Smooth muscle cell (in vitro differentiated cells): ENCODE measurements around the gene HHAT. TPM values are rescaled to one million over a fixed set of nuclear protein-coding genes. Genes with fewer than 3 reads are reported as not detected.

Experiments used
- DNase-seq: peaks from one replicate; lab custom pipeline; 2025; ENCODE audit not compliant: unreplicated experiment; lab: John Stamatoyannopoulos, UW
- H2AFZ ChIP-seq: fragments of 200-600 bp; sonication (generic); 2 replicates; pipeline ENCODE4 v1.6.0; 2016; ENCODE audit warnings: antibody characterized with exemption, low read depth, mild to moderate bottlenecking
- H3F3A ChIP-seq: fragments of 200-600 bp; sonication (generic); 2 replicates; pipeline ENCODE4 v1.6.0; 2017; ENCODE audit warnings: antibody characterized with exemption, low read depth
- H3K27ac ChIP-seq: fragments of 200-600 bp; sonication (generic); 2 replicates; pipeline ENCODE4 v1.5.1; 2016; ENCODE audit warnings: low read depth, mild to moderate bottlenecking
- H3K27me3 ChIP-seq: fragments of 200-600 bp; sonication (generic); 2 replicates; pipeline ENCODE4 v1.6.1; 2016; ENCODE audit warnings: low read depth, mild to moderate bottlenecking
- H3K36me3 ChIP-seq: fragments of 200-600 bp; sonication (generic); 2 replicates; pipeline ENCODE4 v1.5.1; 2016; ENCODE audit warnings: low read depth
- H3K4me1 ChIP-seq: fragments of 200-600 bp; sonication (generic); 2 replicates; pipeline ENCODE4 v1.5.1; 2016; ENCODE audit warnings: low read depth
- H3K4me2 ChIP-seq: fragments of 200-600 bp; sonication (generic); 2 replicates; pipeline ENCODE4 v1.6.0; 2016; ENCODE audit warnings: mild to moderate bottlenecking
- H3K4me3 ChIP-seq: fragments of 200-600 bp; sonication (generic); 2 replicates; pipeline ENCODE4 v1.5.1; 2016; ENCODE audit warnings: mild to moderate bottlenecking
- H3K79me2 ChIP-seq: fragments of 200-600 bp; sonication (generic); 2 replicates; pipeline ENCODE4 v1.6.0; 2016; ENCODE audit warnings: low read depth, mild to moderate bottlenecking
- H3K9ac ChIP-seq: fragments of 200-600 bp; sonication (generic); 2 replicates; pipeline ENCODE4 v1.6.0; 2016; ENCODE audit warnings: low read depth
- H3K9me3 ChIP-seq: fragments of 200-600 bp; sonication (generic); replicated peaks from 2 replicates; pipeline ENCODE4 v1.5.1; 2016; ENCODE audit warnings: low read depth
- H4K20me1 ChIP-seq: fragments of 200-600 bp; sonication (generic); 2 replicates; pipeline ENCODE4 v1.6.0; 2016; ENCODE audit warnings: low read depth
- CTCF ChIP-seq: fragments of 200-600 bp; sonication (generic); IDR thresholded peaks from 2 replicates; pipeline ENCODE4 v1.5.1; 2017; ENCODE audit warnings: borderline replicate concordance, mild to moderate bottlenecking, antibody characterized with exemption; ENCODE audit not compliant: insufficient read depth, poor library complexity, severe bottlenecking
- WGBS: methylation state at CpG from one replicate; pipeline ENCODE4 v1.1.7; 2016; ENCODE audit warnings: low lambda C conversion rate; 5-methylcytosine and 5-hydroxymethylcytosine counted together
- polyA plus RNA-seq: library from polyadenylated mRNA; unstranded; fragments of >200 nt; fragmentation: Nextera tagmentation; extraction: Ambion mirVana; gene quantifications from 2 replicates; pipeline ENCODE4 v1.2.1, GENCODE V29; 2016
- total RNA-seq: library from RNA; depleted of rRNA; stranded (reverse); fragments of >200 nt; gene quantifications from 2 replicates; pipeline ENCODE4 v1.2.3, GENCODE V29; 2014

HHAT gene
- total and polyA plus RNA-seq, 2 experiments from 2014 or later = 4.6 to 9.8 TPM

DNA sequence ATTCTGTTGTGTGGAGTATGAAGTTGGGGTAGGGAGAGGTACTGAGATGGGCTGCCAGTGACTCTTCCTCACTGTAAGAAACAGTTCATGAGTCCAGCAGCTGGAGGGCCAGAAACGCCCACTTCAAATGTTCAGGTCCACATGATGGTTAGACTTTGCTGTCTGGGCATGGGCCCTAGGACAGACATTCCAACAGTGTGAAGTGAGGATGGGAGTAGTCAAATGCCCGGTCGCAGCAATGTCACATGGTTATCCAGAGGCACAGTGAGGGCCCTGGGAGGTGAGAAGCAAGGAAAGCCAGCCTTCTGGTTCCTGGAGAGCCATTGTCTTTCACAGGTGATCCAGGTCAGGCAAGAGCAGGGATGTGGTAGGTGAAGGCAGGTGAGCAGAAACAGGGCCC is 304.4 kb downstream of the HHAT start:
- TF ChIP-seq CTCF = no peak
- H2AFZ ChIP-seq = no peak overlapping the region
- no peak for DNase-seq
- no peaks in the 10 kb centered on the region for H4K20me1 ChIP-seq
- no peak overlapping the region for H3K27ac ChIP-seq
- H3K27me3 ChIP-seq = peaks cover 34% of the 10 kb centered on the region
- 95% methylated on average over 3 of the region's 3 CpGs for WGBS
- no peak overlapping the region for H3K4me3 ChIP-seq
- H3K9ac ChIP-seq = no peak overlapping the region
- H3K4me2 ChIP-seq = no peak overlapping the region
- H3K9me3 ChIP-seq = no peaks in the 10 kb centered on the region
- H3K36me3 ChIP-seq = no peaks in the 10 kb centered on the region
- no peaks in the 10 kb centered on the region for H3K79me2 ChIP-seq
- no peaks in the 10 kb centered on the region for H3F3A ChIP-seq
- H3K4me1 ChIP-seq = no peaks in the 10 kb centered on the region

- Histone ChIP-seq H3K9ac (no peak overlapping the region), H3F3A (no peaks in the 10 kb centered on the region), H3K4me1 (no peaks in the 10 kb centered on the region), H3K4me2 (no peak overlapping the region), H3K79me2 (no peaks in the 10 kb centered on the region), H3K27me3 (peaks cover 39% of the 10 kb centered on the region), H2AFZ (no peak overlapping the region), H3K36me3 (no peaks in the 10 kb centered on the region), H3K27ac (no peak overlapping the region), H3K9me3 (no peaks in the 10 kb centered on the region), H3K4me3 (no peak overlapping the region), H4K20me1 (no peaks in the 10 kb centered on the region)
- no peak for TF ChIP-seq CTCF
- no peak for DNase-seq
- 97% methylated on average over 6 of the region's 6 CpGs for WGBS
These were observed 304.9 kb downstream of the HHAT start for GRCh38 chr1:210633636-210634035.

DNA sequence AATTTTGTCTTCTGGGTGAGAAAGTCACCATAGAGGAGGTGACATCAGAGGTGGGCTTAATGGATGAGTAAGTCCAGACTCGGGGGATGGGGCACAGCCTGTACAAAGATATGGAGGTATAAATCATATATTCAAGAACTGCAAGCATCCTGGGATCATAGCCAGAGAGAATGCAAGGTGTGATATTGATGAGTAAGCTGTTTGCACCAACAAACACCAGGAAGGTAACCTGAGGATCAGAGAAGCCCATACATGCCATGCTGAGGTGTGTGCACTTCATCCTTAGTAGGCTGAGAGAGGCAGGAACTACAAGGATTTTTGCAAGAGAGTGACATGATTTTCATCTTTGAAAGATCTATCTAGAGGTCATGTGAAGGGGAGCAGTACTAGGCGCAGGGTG is 306.4 kb downstream of the HHAT start:
- no peak for TF ChIP-seq CTCF
- 94% methylated on average over 2 of the region's 2 CpGs for WGBS

GRCh38 chr1:210641582-210641981 is 312.9 kb downstream of the HHAT start:
- Histone ChIP-seq H4K20me1 (peaks cover 5% of the 10 kb centered on the region), H3K27ac (no peak overlapping the region), H3K4me3 (no peak overlapping the region), H3F3A (no peaks in the 10 kb centered on the region), H3K79me2 (no peaks in the 10 kb centered on the region), H3K36me3 (no peaks in the 10 kb centered on the region), H3K4me2 (no peak overlapping the region), H2AFZ (no peak overlapping the region), H3K4me1 (peaks cover 13% of the 10 kb centered on the region), H3K9me3 (no peaks in the 10 kb centered on the region), H3K27me3 (peaks cover 69% of the 10 kb centered on the region), H3K9ac (no peak overlapping the region)
- no peak for TF ChIP-seq CTCF
- DNase-seq = no peak
- WGBS = 92% methylated on average over 5 of the region's 5 CpGs

More for the DNA sequence above, 306.4 kb downstream of the HHAT start:
- Histone ChIP-seq H3F3A (no peaks in the 10 kb centered on the region), H3K4me3 (no peak overlapping the region), H4K20me1 (no peaks in the 10 kb centered on the region), H3K4me1 (no peaks in the 10 kb centered on the region), H3K9ac (no peak overlapping the region), H3K36me3 (no peaks in the 10 kb centered on the region), H3K4me2 (no peak overlapping the region), H2AFZ (no peak overlapping the region), H3K79me2 (no peaks in the 10 kb centered on the region), H3K9me3 (no peaks in the 10 kb centered on the region), H3K27me3 (peaks cover 50% of the 10 kb centered on the region), H3K27ac (no peak overlapping the region)
- DNase-seq = no peak
